ENCODE data around the gene CADM2. TPM values are rescaled to one million over a fixed set of nuclear protein-coding genes. Genes with fewer than 3 reads are reported as not detected.

Gene CADM2
- total and polyA plus RNA-seq, 12 donors: 0.12 to 3.0 (median 0.62) TPM

DNA sequence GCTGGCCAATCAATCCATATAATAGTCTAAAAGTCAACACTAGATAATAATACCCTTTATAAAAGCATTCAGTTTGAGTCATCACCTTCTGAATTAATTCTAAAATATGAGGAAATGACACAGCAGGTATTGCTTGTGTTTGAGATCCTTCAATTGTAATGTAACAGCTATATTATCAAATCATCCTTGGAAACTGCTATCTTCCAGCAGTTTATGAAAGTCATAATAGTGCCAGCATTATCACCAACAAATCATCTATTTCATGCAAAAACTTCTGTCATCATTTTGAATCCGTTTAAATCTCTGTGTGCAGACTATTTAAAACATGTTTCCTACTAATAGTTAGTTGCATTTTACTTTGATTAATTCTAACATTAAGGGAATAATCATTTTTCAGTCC lies 468.7 kb downstream of the CADM2 start:
- ATAC-seq (no peak), DNase-seq (no peak)
- Histone ChIP-seq H3K9me3 (peaks cover 0 to 9% (median 0%) of the 10 kb centered on the region in 11 donors), H3K27me3 (no peaks in the 10 kb centered on the region), H3K4me3 (no peak overlapping the region), H3K27ac (no peak overlapping the region), H3K4me1 (no peaks in the 10 kb centered on the region), H3K36me3 (no peaks in the 10 kb centered on the region)
- intact Hi-C loops (cut with DNase I): no loop called here
- WGBS, 2 donors: 43 to 49% methylated on average over 1 of the region's 1 CpG
- TF ChIP-seq, protein P1, sequence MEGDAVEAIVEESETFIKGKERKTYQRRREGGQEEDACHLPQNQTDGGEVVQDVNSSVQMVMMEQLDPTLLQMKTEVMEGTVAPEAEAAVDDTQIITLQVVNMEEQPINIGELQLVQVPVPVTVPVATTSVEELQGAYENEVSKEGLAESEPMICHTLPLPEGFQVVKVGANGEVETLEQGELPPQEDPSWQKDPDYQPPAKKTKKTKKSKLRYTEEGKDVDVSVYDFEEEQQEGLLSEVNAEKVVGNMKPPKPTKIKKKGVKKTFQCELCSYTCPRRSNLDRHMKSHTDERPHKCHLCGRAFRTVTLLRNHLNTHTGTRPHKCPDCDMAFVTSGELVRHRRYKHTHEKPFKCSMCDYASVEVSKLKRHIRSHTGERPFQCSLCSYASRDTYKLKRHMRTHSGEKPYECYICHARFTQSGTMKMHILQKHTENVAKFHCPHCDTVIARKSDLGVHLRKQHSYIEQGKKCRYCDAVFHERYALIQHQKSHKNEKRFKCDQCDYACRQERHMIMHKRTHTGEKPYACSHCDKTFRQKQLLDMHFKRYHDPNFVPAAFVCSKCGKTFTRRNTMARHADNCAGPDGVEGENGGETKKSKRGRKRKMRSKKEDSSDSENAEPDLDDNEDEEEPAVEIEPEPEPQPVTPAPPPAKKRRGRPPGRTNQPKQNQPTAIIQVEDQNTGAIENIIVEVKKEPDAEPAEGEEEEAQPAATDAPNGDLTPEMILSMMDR (IDR thresholded peaks at IDR 0.05): no peak

DNA sequence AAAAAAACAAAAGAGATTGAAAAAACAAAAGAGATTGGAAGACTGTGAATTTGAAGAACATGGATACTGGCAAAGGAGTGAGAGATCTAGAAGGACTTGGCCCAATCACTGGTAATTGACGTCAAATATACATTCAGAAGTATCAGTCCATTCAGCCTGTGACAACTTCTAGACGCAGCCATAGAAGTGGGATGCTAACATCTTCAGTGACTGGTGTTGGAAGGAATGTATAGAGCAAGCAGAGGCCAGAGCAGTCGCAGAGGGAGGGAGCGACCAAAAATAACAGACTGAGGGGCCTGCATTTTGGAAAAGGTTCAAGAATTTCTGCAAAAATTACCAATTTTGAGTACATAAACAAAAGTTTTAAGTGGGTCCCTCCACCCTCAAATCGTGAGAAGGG lies 473.3 kb downstream of the CADM2 start:
- Histone ChIP-seq H3K9me3 (peaks cover 0 to 5% (median 0%) of the 10 kb centered on the region in 11 donors), H3K4me3 (no peak overlapping the region), H3K36me3 (no peaks in the 10 kb centered on the region), H3K27ac (no peak overlapping the region), H3K27me3 (no peaks in the 10 kb centered on the region), H3K4me1 (no peaks in the 10 kb centered on the region)
- intact Hi-C loops (cut with DNase I): no loop called here
- ATAC-seq (no peak), DNase-seq (no peak)
- TF ChIP-seq, protein P1 (IDR thresholded peaks at IDR 0.05): no peak
- whole genome bisulfite sequencing, 2 donors: 42 to 44% methylated on average over 5 of the region's 5 CpGs

GRCh38 chr3:85433319-85433718 lies 474.5 kb downstream of the CADM2 start:
- Histone ChIP-seq H3K27ac (no peak overlapping the region), H3K4me1 (no peaks in the 10 kb centered on the region)
- no peak for DNase-seq

GRCh38 chr3:85455561-85456200 lies 496.9 kb downstream of the CADM2 start:
- no peaks in the 10 kb centered on the region for H3K27me3 ChIP-seq
- no peaks in the 10 kb centered on the region for H3K4me1 ChIP-seq
- no peak for ATAC-seq
- no peak overlapping the region for H3K27ac ChIP-seq
- no peaks in the 10 kb centered on the region for H3K36me3 ChIP-seq
- DNase-seq: no peak
- intact Hi-C loops (cut with DNase I): no loop called here
- H3K9me3 ChIP-seq: no peaks in the 10 kb centered on the region
- TF ChIP-seq, protein P1 (IDR thresholded peaks at IDR 0.05): no peak
- 62 to 69% methylated on average over 4 of the region's 4 CpGs for WGBS, 2 donors
- no peak overlapping the region for H3K4me3 ChIP-seq

More at GRCh38 chr3:85433319-85433718, 474.5 kb downstream of the CADM2 start:
- 57 to 68% methylated on average over 2 of the region's 2 CpGs for WGBS, 2 donors
- TF ChIP-seq, protein P1 (IDR thresholded peaks at IDR 0.05): no peak
- H3K36me3 ChIP-seq: no peaks in the 10 kb centered on the region
- no peaks in the 10 kb centered on the region for H3K27me3 ChIP-seq
- H3K4me3 ChIP-seq: no peak overlapping the region
- intact Hi-C loops (cut with DNase I): no loop called here
- no peak for ATAC-seq
- H3K9me3 ChIP-seq: peaks cover 0 to 5% (median 0%) of the 10 kb centered on the region in 11 donors
